HepG2 (cell line): ENCODE data around the gene KIAA0930.

ENCODE experiments used
- HNRNPUL1 ChIP-seq: fragments of 200-400 bp; formaldehyde crosslinking; IDR thresholded peaks from 2 replicates; pipeline ENCODE4 v1.6.1; 2017; ENCODE audit warnings: low read depth, mild to moderate bottlenecking, low read length, moderate library complexity
- ZNF10 ChIP-seq: sonication (generic); formaldehyde crosslinking; IDR thresholded peaks from 2 replicates; pipeline ENCODE4 v1.4.0; 2020; ENCODE audit warnings: mild to moderate bottlenecking, low read depth, missing genetic modification reagents, borderline replicate concordance
- ZNF282 ChIP-seq: fragments of 450-650 bp; IDR thresholded peaks from 2 replicates; pipeline ENCODE4 v1.6.1; 2018; ENCODE audit not compliant: partially characterized antibody
- TF ChIP-seq, protein P1 (sequence below): sonication (generic); formaldehyde crosslinking; IDR thresholded peaks from 2 replicates; pipeline ENCODE4 v1.8.1; 2022; ENCODE audit warnings: mild to moderate bottlenecking, missing genetic modification reagents

DNA sequence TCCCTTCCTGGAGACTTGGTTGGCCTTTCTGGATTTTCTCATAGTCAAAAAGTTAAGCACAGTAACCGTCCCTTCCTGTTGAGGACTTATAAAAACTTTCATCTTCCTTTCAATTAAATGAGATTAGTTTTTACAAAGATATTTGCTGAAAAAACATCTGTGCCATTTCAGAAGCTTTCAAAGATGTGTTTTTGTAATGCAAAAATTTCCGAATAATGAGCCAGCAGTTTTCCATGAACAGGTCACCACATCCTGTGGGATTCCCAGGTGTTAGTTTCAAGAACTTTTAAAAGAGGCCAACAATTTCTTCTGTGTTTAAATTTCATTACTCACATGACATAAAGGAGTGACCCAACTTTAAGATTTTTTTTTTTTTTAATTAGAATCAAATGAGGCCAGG is 58.9 kb downstream of the KIAA0930 start:
- no peak for TF ChIP-seq ZNF10 (CRISPR knock-in tag)
- TF ChIP-seq HNRNPUL1, result no peak
- no peak for TF ChIP-seq ZNF282
- TF ChIP-seq, protein P1, sequence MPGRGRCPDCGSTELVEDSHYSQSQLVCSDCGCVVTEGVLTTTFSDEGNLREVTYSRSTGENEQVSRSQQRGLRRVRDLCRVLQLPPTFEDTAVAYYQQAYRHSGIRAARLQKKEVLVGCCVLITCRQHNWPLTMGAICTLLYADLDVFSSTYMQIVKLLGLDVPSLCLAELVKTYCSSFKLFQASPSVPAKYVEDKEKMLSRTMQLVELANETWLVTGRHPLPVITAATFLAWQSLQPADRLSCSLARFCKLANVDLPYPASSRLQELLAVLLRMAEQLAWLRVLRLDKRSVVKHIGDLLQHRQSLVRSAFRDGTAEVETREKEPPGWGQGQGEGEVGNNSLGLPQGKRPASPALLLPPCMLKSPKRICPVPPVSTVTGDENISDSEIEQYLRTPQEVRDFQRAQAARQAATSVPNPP (CRISPR knock-in tag), result no peak
